H1 (cell line): ENCODE data around the gene CDS2. TPM values are rescaled to one million over a fixed set of nuclear protein-coding genes. Genes with fewer than 3 reads are reported as not detected.

Experiments used
- CTCF ChIA-PET: fragments of 300-600 bp; sonication (Branson Sonifier 250); formaldehyde crosslinking; loops from one replicate; lab custom pipeline; 2021; ENCODE audit not compliant: partially characterized antibody; lab: Charles Lee
- POLR2A ChIA-PET: fragments of 300-600 bp; sonication (Branson Sonifier 250); formaldehyde crosslinking; loops from one replicate; lab custom pipeline; 2021; ENCODE audit warnings: inconsistent platforms; ENCODE audit not compliant: partially characterized antibody; lab: Charles Lee
- DNase-seq, 2 experiments: peaks; one replicate each; pipeline versions ENCODE4 v3.0.0 to v3.0.0-alpha.2; 2010 to 2022; ENCODE audit warnings: low spot score in 2 of 2, low read depth in 1 of 2, mixed read lengths in 1 of 2
- FAIRE-seq: peaks from 2 replicates; lab custom pipeline; 2011; peaks lifted over from hg19 to GRCh38; lab: Jason Lieb, UNC
- H2AFZ ChIP-seq: 2 replicates; pipeline ENCODE4 v1.8.1; 2012; ENCODE audit warnings: low read length, inconsistent platforms
- H2AK5ac ChIP-seq: 2 replicates; pipeline ENCODE4 v1.6.1; 2013; ENCODE audit warnings: low read depth, low read length
- H2BK120ac ChIP-seq: replicated peaks from 2 replicates; pipeline ENCODE3; 2013; ENCODE audit warnings: low read depth, low read length, inconsistent platforms
- H2BK12ac ChIP-seq: 2 replicates; pipeline ENCODE4 v1.6.1; 2013; ENCODE audit warnings: low read depth, low read length
- H2BK15ac ChIP-seq: 2 replicates; pipeline ENCODE4 v1.6.1; 2013; ENCODE audit warnings: low read length
- H2BK20ac ChIP-seq: 2 replicates; pipeline ENCODE4 v1.6.1; 2013; ENCODE audit warnings: low read length
- H2BK5ac ChIP-seq: 2 replicates; pipeline ENCODE4 v1.6.1; 2013; ENCODE audit warnings: low read depth, low read length
- H3K14ac ChIP-seq: 2 replicates; pipeline ENCODE4 v1.6.1; 2013; ENCODE audit warnings: inconsistent platforms; ENCODE audit not compliant: insufficient read length
- H3K18ac ChIP-seq: 2 replicates; pipeline ENCODE4 v1.6.1; 2013; ENCODE audit warnings: low read length; ENCODE audit errors: extremely low read depth
- H3K23ac ChIP-seq: 2 replicates; pipeline ENCODE4 v1.6.1; 2013; ENCODE audit warnings: inconsistent platforms; ENCODE audit not compliant: insufficient read length
- H3K23me2 ChIP-seq: 2 replicates; pipeline ENCODE4 v1.6.1; 2013; ENCODE audit warnings: low read depth, low read length
- H3K27ac ChIP-seq: 2 replicates; pipeline ENCODE4 v1.6.1; 2011; ENCODE audit warnings: low read depth, low read length, inconsistent platforms
- H3K27me3 ChIP-seq, 4 experiments: replicated peaks in 1 of 4; 1 replicate in 1 of 4; 2 replicates in 3 of 4; pipeline versions ENCODE4 v1.6.1 to v1.8.1; 2011 to 2013; ENCODE audit warnings: low read length in 3 of 4, mild to moderate bottlenecking in 3 of 4, inconsistent platforms in 2 of 4, mixed read lengths in 2 of 4, moderate library complexity in 1 of 4; ENCODE audit not compliant: control insufficient read depth in 3 of 4, insufficient read depth in 3 of 4; ENCODE audit errors: extremely low read depth in 1 of 4
- H3K36me3 ChIP-seq, 4 experiments: 2 replicates each; pipeline versions ENCODE4 v1.6.1 to v1.8.1; 2011 to 2013; ENCODE audit warnings: mild to moderate bottlenecking in 4 of 4, low read length in 3 of 4, moderate library complexity in 2 of 4, control low read depth in 1 of 4, inconsistent platforms in 1 of 4; ENCODE audit not compliant: insufficient read depth in 4 of 4, control insufficient read depth in 2 of 4
- H3K4ac ChIP-seq: replicated peaks from 2 replicates; pipeline ENCODE3; 2013; ENCODE audit warnings: low read length, low read depth, mixed read lengths, inconsistent platforms; ENCODE audit not compliant: insufficient read length
- H3K4me1 ChIP-seq, 4 experiments: replicated peaks in 1 of 4; 1 replicate in 1 of 4; 2 replicates in 3 of 4; pipeline versions ENCODE4 v1.6.1 to v1.8.1; 2011 to 2013; ENCODE audit warnings: low read length in 3 of 4, inconsistent platforms in 2 of 4, mixed read lengths in 1 of 4; ENCODE audit not compliant: insufficient read depth in 4 of 4, control insufficient read depth in 3 of 4
- H3K4me2 ChIP-seq, 2 experiments: 2 replicates each; pipeline versions ENCODE4 v1.6.1 to v1.8.1; 2011 to 2013; ENCODE audit warnings: low read depth in 2 of 2, low read length in 2 of 2, control low read depth in 1 of 2, inconsistent platforms in 1 of 2, mild to moderate bottlenecking in 1 of 2; ENCODE audit not compliant: insufficient read depth in 1 of 2
- H3K4me3 ChIP-seq, 4 experiments: fragments of 200-600, 300-600 bp in 1 of 4; sonication (generic), shearing (Covaris generic), sonication (Bioruptor Twin) in 1 of 4; 2 replicates each; pipeline versions ENCODE4 v1.5.1 to v1.8.1; 2011 to 2016; ENCODE audit warnings: low read length in 4 of 4, low read depth in 3 of 4, control low read depth in 2 of 4, inconsistent platforms in 2 of 4, mild to moderate bottlenecking in 2 of 4, mixed read lengths in 1 of 4, moderate library complexity in 1 of 4; ENCODE audit not compliant: insufficient read depth in 2 of 4; ENCODE audit errors: extremely low read depth in 1 of 4
- H3K56ac ChIP-seq: replicated peaks from 2 replicates; pipeline ENCODE3; 2013; ENCODE audit warnings: low read depth, mild to moderate bottlenecking, mixed read lengths, low read length, inconsistent platforms; ENCODE audit not compliant: insufficient read length
- H3K79me1 ChIP-seq: 2 replicates; pipeline ENCODE4 v1.6.1; 2013; ENCODE audit warnings: low read depth, low read length, control low read depth
- H3K79me2 ChIP-seq, 2 experiments: 2 replicates each; pipeline versions ENCODE4 v1.6.1 to v1.8.1; 2012 to 2013; ENCODE audit warnings: low read length in 2 of 2, mild to moderate bottlenecking in 2 of 2, inconsistent platforms in 1 of 2; ENCODE audit not compliant: insufficient read depth in 2 of 2, control insufficient read depth in 1 of 2
- H3K9ac ChIP-seq, 4 experiments: replicated peaks in 1 of 4; 1 replicate in 1 of 4; 2 replicates in 3 of 4; pipeline versions ENCODE4 v1.6.1 to v1.8.1; 2011 to 2013; ENCODE audit warnings: low read depth in 3 of 4, low read length in 3 of 4, control low read depth in 2 of 4, mild to moderate bottlenecking in 2 of 4, moderate library complexity in 2 of 4, inconsistent platforms in 1 of 4; ENCODE audit errors: extremely low read depth in 1 of 4
- H3K9me3 ChIP-seq, 2 experiments: 2 replicates each; pipeline versions ENCODE4 v1.6.1 to v1.8.1; 2012 to 2013; ENCODE audit warnings: mild to moderate bottlenecking in 2 of 2, moderate library complexity in 2 of 2, control low read depth in 1 of 2, inconsistent platforms in 1 of 2, low read depth in 1 of 2, low read length in 1 of 2, mixed read lengths in 1 of 2; ENCODE audit not compliant: insufficient read depth in 2 of 2
- H4K20me1 ChIP-seq, 2 experiments: replicated peaks in 1 of 2; 2 replicates each; pipeline versions ENCODE3 to v1.8.1; 2011 to 2013; ENCODE audit warnings: inconsistent platforms in 2 of 2, low read length in 2 of 2, mild to moderate bottlenecking in 1 of 2; ENCODE audit not compliant: insufficient read depth in 2 of 2, control insufficient read depth in 1 of 2
- H4K5ac ChIP-seq: 2 replicates; pipeline ENCODE4 v1.6.1; 2013; ENCODE audit warnings: low read length, low read depth, mixed read lengths, inconsistent platforms; ENCODE audit not compliant: insufficient read length
- H4K8ac ChIP-seq: 2 replicates; pipeline ENCODE4 v1.8.0; 2013; ENCODE audit warnings: mild to moderate bottlenecking, moderate library complexity, low read length, inconsistent platforms; ENCODE audit not compliant: insufficient read depth; ENCODE audit errors: extremely low read depth
- H4K91ac ChIP-seq: replicated peaks from 2 replicates; pipeline ENCODE3; 2013; ENCODE audit warnings: low read length, mixed read lengths, inconsistent platforms; ENCODE audit not compliant: insufficient read length
- HDAC2 ChIP-seq, 2 experiments: fragments of 300-600 bp in 1 of 2; sonication (generic) in 1 of 2; IDR thresholded peaks; 2 replicates each; pipeline ENCODE4 v1.6.1; 2011 to 2012; ENCODE audit warnings: low read depth in 2 of 2, low read length in 2 of 2, mild to moderate bottlenecking in 2 of 2, moderate library complexity in 2 of 2, borderline replicate concordance in 1 of 2, inconsistent platforms in 1 of 2
- MAX ChIP-seq: IDR thresholded peaks from 2 replicates; pipeline ENCODE4 v1.6.1; 2012; ENCODE audit warnings: inconsistent platforms
- POLR2AphosphoS5 ChIP-seq: IDR thresholded peaks from 2 replicates; pipeline ENCODE4 v1.6.1; 2011; ENCODE audit warnings: low read depth, low read length
- SP4 ChIP-seq: IDR thresholded peaks from 2 replicates; pipeline ENCODE4 v1.6.1; 2012; ENCODE audit warnings: low read length, inconsistent platforms
- WGBS, 2 experiments: shearing (Covaris generic) in 1 of 2; methylation state at CpG; one replicate each; pipeline versions ENCODE4 v1.1.6 to v1.1.7; 2013 to 2015; ENCODE audit warnings: low lambda C conversion rate in 2 of 2, mixed read lengths in 2 of 2, inconsistent platforms in 1 of 2, low coverage in 1 of 2, missing lambda C conversion rate in 1 of 2; ENCODE audit not compliant: insufficient replicate concordance in 2 of 2, insufficient coverage in 1 of 2, insufficient read length in 1 of 2; ENCODE audit errors: extremely low coverage in 1 of 2, missing lambda C conversion rate in 1 of 2; 5-methylcytosine and 5-hydroxymethylcytosine counted together
- polyA plus RNA-seq, 7 experiments: library from polyadenylated mRNA; depleted of rRNA in 3 of 7; stranded (reverse) in 5 of 7; unstranded in 2 of 7; fragments of >200 nt in 5 of 7; fragments of 200-250 nt in 2 of 7; gene quantifications; 1 replicate in 5 of 7; 2 replicates in 1 of 7; 4 replicates in 1 of 7; pipeline versions ENCODE4 v1.2.1 to v1.2.3, GENCODE V29; 2011 to 2013; ENCODE audit warnings: missing spikeins in 2 of 7, mixed read lengths in 2 of 7
- total RNA-seq: library from RNA; stranded (reverse); fragmentation: NEBNext Ultra II Directional; extraction: Animal tissue kit (Norgen Biotek cat#: 25700); gene quantifications from 2 replicates; pipeline ENCODE4 v1.2.1, GENCODE V29; 2021
- TF ChIP-seq, protein P1 (sequence below): IDR thresholded peaks from 2 replicates; pipeline ENCODE4 v1.6.1; 2012; ENCODE audit warnings: inconsistent platforms

CDS2 gene
- total and polyA plus RNA-seq, 2 of the 8 experiments (the other 6 are each of a cell fraction or from before 2014, with no cell fraction given), result 54.0 to 56.2 TPM

- no peaks in the 10 kb centered on the region for H3K79me1 ChIP-seq
- H4K5ac ChIP-seq, result no peak overlapping the region
- no peak overlapping the region for H2AFZ ChIP-seq
- no peak overlapping the region for H3K14ac ChIP-seq
- H3K18ac ChIP-seq, result no peak overlapping the region
- no peak overlapping the region for H3K4me2 ChIP-seq
- FAIRE-seq (no peak), DNase-seq (no peak)
- WGBS, 2 experiments, result 75% methylated on average over 6 of the region's 6 CpGs; no CpG with 5 or more reads in 1 of the 2 experiments
- H3K9ac ChIP-seq, result no peak overlapping the region
- H3K9me3 ChIP-seq, result no peaks in the 10 kb centered on the region
- no peaks in the 10 kb centered on the region for H3K4me1 ChIP-seq
- H3K36me3 ChIP-seq, result peaks cover 0 to 5% (median under 1%) of the 10 kb centered on the region in 4 experiments; a peak in 4 of 8 replicates
- no peak overlapping the region for H3K27ac ChIP-seq
- H2BK20ac ChIP-seq, result no peak overlapping the region
- no peaks in the 10 kb centered on the region for H3K79me2 ChIP-seq
- no peak overlapping the region for H2BK5ac ChIP-seq
- H4K91ac ChIP-seq, result no peak overlapping the region
- H4K20me1 ChIP-seq, result no peaks in the 10 kb centered on the region
- H3K27me3 ChIP-seq, result no peaks in the 10 kb centered on the region
- no peak for TF ChIP-seq MAX
- TF ChIP-seq SP4, result no peak
- no peak for TF ChIP-seq HDAC2 (IDR thresholded peaks at IDR 0.05; ENCODE audit: borderline replicate concordance in 1 of 2, low read depth in 2 of 2, low read length in 2 of 2)
- TF ChIP-seq POLR2AphosphoS5, result no peak
- TF ChIP-seq, protein P1, sequence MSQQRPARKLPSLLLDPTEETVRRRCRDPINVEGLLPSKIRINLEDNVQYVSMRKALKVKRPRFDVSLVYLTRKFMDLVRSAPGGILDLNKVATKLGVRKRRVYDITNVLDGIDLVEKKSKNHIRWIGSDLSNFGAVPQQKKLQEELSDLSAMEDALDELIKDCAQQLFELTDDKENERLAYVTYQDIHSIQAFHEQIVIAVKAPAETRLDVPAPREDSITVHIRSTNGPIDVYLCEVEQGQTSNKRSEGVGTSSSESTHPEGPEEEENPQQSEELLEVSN, result no peak
- H2BK12ac ChIP-seq, result no peak overlapping the region
- no peak overlapping the region for H3K4me3 ChIP-seq
- H2AK5ac ChIP-seq, result no peak overlapping the region
- no peak overlapping the region for H2BK15ac ChIP-seq
- POLR2A ChIA-PET, result interaction anchor here (0.9 to 3.3 kb wide), 3 partner anchors 13 to 24 kb away, joined by 3 to 11 read pairs (median 4); no protein-coding TSS in a partner anchor
- no peaks in the 10 kb centered on the region for H3K23me2 ChIP-seq
- H3K4ac ChIP-seq, result no peak overlapping the region
- H3K23ac ChIP-seq, result no peak overlapping the region
- no peak overlapping the region for H4K8ac ChIP-seq
- CTCF ChIA-PET, result interaction anchor here (0.6 to 1.9 kb wide), 4 partner anchors 9 to 428 kb away, joined by 3 to 14 read pairs (median 4); no protein-coding TSS in a partner anchor
- H3K56ac ChIP-seq, result no peak overlapping the region
- no peak overlapping the region for H2BK120ac ChIP-seq
These were observed 34.9 kb upstream of the CDS2 start for GRCh38 chr20:5091902-5092301.
